DOHH2 (cell line): Measurements from ENCODE around the gene C15orf40.

ENCODE experiments used
- H3F3A ChIP-seq: fragments of 200-600 bp; sonication (generic), shearing (Covaris generic); 2 replicates; pipeline ENCODE4 v1.6.0; 2016; ENCODE audit warnings: antibody characterized with exemption, mild to moderate bottlenecking; ENCODE audit not compliant: control insufficient read depth, insufficient read depth
- H3K27ac ChIP-seq: fragments of 200-600 bp; sonication (generic); 2 replicates; pipeline ENCODE4 v1.5.1; 2014; ENCODE audit warnings: low read depth, mild to moderate bottlenecking, low read length, moderate library complexity
- H3K27me3 ChIP-seq: fragments of 200-600 bp; sonication (generic); 2 replicates; pipeline ENCODE4 v1.6.1; 2014; ENCODE audit warnings: mild to moderate bottlenecking, low read length, mixed read lengths; ENCODE audit not compliant: control insufficient read depth
- H3K36me3 ChIP-seq: fragments of 200-600 bp; sonication (generic); 2 replicates; pipeline ENCODE4 v1.6.1; 2014; ENCODE audit warnings: mild to moderate bottlenecking, low read length, moderate library complexity, mixed read lengths; ENCODE audit not compliant: control insufficient read depth
- H3K4me1 ChIP-seq: fragments of 200-600 bp; sonication (generic); 2 replicates; pipeline ENCODE4 v1.6.1; 2014; ENCODE audit warnings: mild to moderate bottlenecking, low read length, mixed read lengths; ENCODE audit not compliant: control insufficient read depth
- H3K4me2 ChIP-seq: fragments of 200-600 bp; sonication (generic); 2 replicates; pipeline ENCODE4 v1.6.0; 2014; ENCODE audit warnings: mild to moderate bottlenecking, low read length, moderate library complexity
- H3K4me3 ChIP-seq: fragments of 200-600 bp; sonication (generic); 2 replicates; pipeline ENCODE4 v1.5.1; 2014; ENCODE audit warnings: mild to moderate bottlenecking, low read length, mixed read lengths
- H3K79me2 ChIP-seq: fragments of 200-600 bp; sonication (generic); 2 replicates; pipeline ENCODE4 v1.6.1; 2014; ENCODE audit warnings: mild to moderate bottlenecking, low read length, mixed read lengths; ENCODE audit not compliant: control insufficient read depth
- H3K9me2 ChIP-seq: fragments of 200-600 bp; sonication (generic); replicated peaks from 2 replicates; pipeline ENCODE4 v1.6.1; 2014; ENCODE audit warnings: mild to moderate bottlenecking, low read length, mixed read lengths; ENCODE audit not compliant: control insufficient read depth
- H3K9me3 ChIP-seq: fragments of 200-600 bp; sonication (generic); 2 replicates; pipeline ENCODE4 v1.6.1; 2014; ENCODE audit warnings: antibody characterized with exemption, low read length, mixed read lengths; ENCODE audit not compliant: control insufficient read depth, insufficient read depth
- H4K20me1 ChIP-seq: fragments of 200-600 bp; sonication (generic); 2 replicates; pipeline ENCODE4 v1.6.0; 2014; ENCODE audit warnings: low read depth, mild to moderate bottlenecking, antibody characterized with exemption, low read length, moderate library complexity; ENCODE audit not compliant: control insufficient read depth, insufficient read depth
- EZH2phosphoT487 ChIP-seq: fragments of 200-600 bp; sonication (generic); IDR thresholded peaks from 2 replicates; pipeline ENCODE4 v1.6.1; 2017; ENCODE audit warnings: borderline replicate concordance, mild to moderate bottlenecking, antibody characterized with exemption, low read length, moderate library complexity, mixed read lengths
- TF ChIP-seq, protein P1 (sequence below): fragments of 200-600 bp; sonication (generic); IDR thresholded peaks from one replicate; pipeline ENCODE4 v1.5.1; 2014; ENCODE audit warnings: antibody characterized with exemption, mild to moderate bottlenecking, low read depth, low read length; ENCODE audit not compliant: poor library complexity, severe bottlenecking

The C15orf40 gene

DNA sequence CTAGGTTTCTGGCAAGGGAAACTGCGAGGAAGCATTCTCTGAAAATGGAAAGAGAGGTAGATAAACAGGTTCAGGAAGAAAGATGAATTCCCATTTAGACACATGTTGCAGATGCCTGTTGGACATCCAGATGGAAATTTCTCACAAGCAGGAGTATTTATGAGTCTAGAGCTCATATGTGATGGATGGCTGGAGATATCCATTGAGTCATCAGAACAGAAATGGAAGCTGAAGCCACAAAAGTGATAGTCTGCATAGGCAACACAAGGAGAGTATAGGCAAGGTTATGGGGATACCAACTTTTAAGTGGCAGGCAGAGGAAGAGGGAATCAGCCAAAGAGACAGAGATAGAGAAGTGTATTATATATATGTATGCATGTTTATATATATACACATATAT lies 31.7 kb downstream of the C15orf40 start:
- no peaks in the 10 kb centered on the region for H3K9me3 ChIP-seq
- H3K27me3 ChIP-seq: no peaks in the 10 kb centered on the region
- H3K4me3 ChIP-seq: no peak overlapping the region
- H3K36me3 ChIP-seq: no peaks in the 10 kb centered on the region
- no peak overlapping the region for H3K4me2 ChIP-seq
- no peaks in the 10 kb centered on the region for H3K79me2 ChIP-seq
- no peaks in the 10 kb centered on the region for H4K20me1 ChIP-seq
- TF ChIP-seq EZH2phosphoT487: no peak
- no peaks in the 10 kb centered on the region for H3F3A ChIP-seq
- H3K9me2 ChIP-seq: no peaks in the 10 kb centered on the region
- H3K27ac ChIP-seq: no peak overlapping the region
- H3K4me1 ChIP-seq: no peaks in the 10 kb centered on the region

- H3K4me2 ChIP-seq: no peak overlapping the region
- no peaks in the 10 kb centered on the region for H3K4me1 ChIP-seq
- H4K20me1 ChIP-seq: no peaks in the 10 kb centered on the region
- no peaks in the 10 kb centered on the region for H3K27me3 ChIP-seq
- no peaks in the 10 kb centered on the region for H3K9me3 ChIP-seq
- H3F3A ChIP-seq: no peaks in the 10 kb centered on the region
- no peaks in the 10 kb centered on the region for H3K36me3 ChIP-seq
- TF ChIP-seq, protein P1, sequence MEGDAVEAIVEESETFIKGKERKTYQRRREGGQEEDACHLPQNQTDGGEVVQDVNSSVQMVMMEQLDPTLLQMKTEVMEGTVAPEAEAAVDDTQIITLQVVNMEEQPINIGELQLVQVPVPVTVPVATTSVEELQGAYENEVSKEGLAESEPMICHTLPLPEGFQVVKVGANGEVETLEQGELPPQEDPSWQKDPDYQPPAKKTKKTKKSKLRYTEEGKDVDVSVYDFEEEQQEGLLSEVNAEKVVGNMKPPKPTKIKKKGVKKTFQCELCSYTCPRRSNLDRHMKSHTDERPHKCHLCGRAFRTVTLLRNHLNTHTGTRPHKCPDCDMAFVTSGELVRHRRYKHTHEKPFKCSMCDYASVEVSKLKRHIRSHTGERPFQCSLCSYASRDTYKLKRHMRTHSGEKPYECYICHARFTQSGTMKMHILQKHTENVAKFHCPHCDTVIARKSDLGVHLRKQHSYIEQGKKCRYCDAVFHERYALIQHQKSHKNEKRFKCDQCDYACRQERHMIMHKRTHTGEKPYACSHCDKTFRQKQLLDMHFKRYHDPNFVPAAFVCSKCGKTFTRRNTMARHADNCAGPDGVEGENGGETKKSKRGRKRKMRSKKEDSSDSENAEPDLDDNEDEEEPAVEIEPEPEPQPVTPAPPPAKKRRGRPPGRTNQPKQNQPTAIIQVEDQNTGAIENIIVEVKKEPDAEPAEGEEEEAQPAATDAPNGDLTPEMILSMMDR: no peak
- no peak for TF ChIP-seq EZH2phosphoT487
- no peaks in the 10 kb centered on the region for H3K9me2 ChIP-seq
- H3K79me2 ChIP-seq: no peaks in the 10 kb centered on the region
- no peak overlapping the region for H3K27ac ChIP-seq
- no peak overlapping the region for H3K4me3 ChIP-seq
Measured at GRCh38 chr15:82978438-82978837, 33.0 kb downstream of the C15orf40 start.

- Histone ChIP-seq H4K20me1 (no peaks in the 10 kb centered on the region), H3K4me2 (no peak overlapping the region), H3F3A (no peaks in the 10 kb centered on the region), H3K27ac (no peak overlapping the region), H3K4me3 (no peak overlapping the region), H3K79me2 (no peaks in the 10 kb centered on the region), H3K9me3 (no peaks in the 10 kb centered on the region), H3K9me2 (no peaks in the 10 kb centered on the region), H3K27me3 (no peaks in the 10 kb centered on the region), H3K36me3 (no peaks in the 10 kb centered on the region), H3K4me1 (no peaks in the 10 kb centered on the region)
- TF ChIP-seq, protein P1: no peak
- TF ChIP-seq EZH2phosphoT487: no peak
Measured at GRCh38 chr15:82977076-82977475, 34.4 kb downstream of the C15orf40 start.

DNA sequence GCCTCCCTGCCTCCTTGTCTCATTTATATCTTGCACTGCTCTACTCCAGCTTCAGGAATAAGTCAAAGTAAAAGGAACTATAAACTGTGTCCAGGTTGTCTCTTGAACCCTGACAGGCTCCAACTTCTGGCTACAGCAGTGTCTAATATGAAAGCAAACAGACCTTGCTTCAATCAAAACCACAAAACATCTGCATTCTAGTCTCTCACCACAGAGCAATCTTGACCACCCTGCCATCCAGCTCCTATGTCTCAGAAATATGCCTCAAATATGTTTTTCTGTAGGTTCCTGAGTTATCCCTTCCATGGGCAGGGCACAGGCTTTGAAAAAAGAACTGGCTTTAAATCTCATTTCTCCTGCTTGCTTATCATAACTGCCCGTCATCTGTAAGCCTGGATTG lies 38.4 kb downstream of the C15orf40 start:
- H3K4me1 ChIP-seq: no peaks in the 10 kb centered on the region
- no peak for TF ChIP-seq EZH2phosphoT487
- TF ChIP-seq, protein P1: no peak
- no peak overlapping the region for H3K4me3 ChIP-seq
- H3F3A ChIP-seq: no peaks in the 10 kb centered on the region
- no peak overlapping the region for H3K27ac ChIP-seq
- H3K36me3 ChIP-seq: no peaks in the 10 kb centered on the region
- H3K9me3 ChIP-seq: no peaks in the 10 kb centered on the region
- 0 out of 2 replicates have a peak, but pooled peaks cover 4% of the 10 kb centered on the region for H3K27me3 ChIP-seq
- no peaks in the 10 kb centered on the region for H4K20me1 ChIP-seq
- no peaks in the 10 kb centered on the region for H3K9me2 ChIP-seq
- H3K79me2 ChIP-seq: no peaks in the 10 kb centered on the region
- H3K4me2 ChIP-seq: no peak overlapping the region
